ENCODE data around the gene EXOSC7. TPM values are rescaled to one million over a fixed set of nuclear protein-coding genes. Genes with fewer than 3 reads are reported as not detected.
A peak's percentile ranks its signal among the peaks of the same experiment; 100 is the strongest.

The EXOSC7 gene
- polyA plus RNA-seq, 1 donor (not counting 4 experiments of a cell fraction or from before 2014, with no cell fraction given): 94.4 TPM

- TF ChIP-seq EZH2 (IDR thresholded peaks at IDR 0.05; ENCODE audit: low read length) (no peak), CTCF (optimal IDR thresholded peaks at IDR 0.05 in 1 of 3, IDR thresholded peaks at IDR 0.05 in 1 of 3, conservative IDR thresholded peaks at IDR 0.05 in 1 of 3; ENCODE audit: extremely low read depth in 1 of 3, insufficient read depth in 2 of 3, low read length in 3 of 3) (no peak)
- Histone ChIP-seq H3K9ac (ENCODE audit: control insufficient read depth, extremely low read depth, insufficient read depth, low read length) (no peak overlapping the region), H3K4me3 (ENCODE audit: control insufficient read depth in 2 of 3, extremely low read depth in 1 of 3, insufficient read depth in 2 of 3, low read depth in 1 of 3, low read length in 3 of 3) (no peak overlapping the region), H3K27me3 (ENCODE audit: control insufficient read depth, extremely low read depth, insufficient read depth, low read length) (no peaks in the 10 kb centered on the region), H3K4me1 (ENCODE audit: control insufficient read depth, extremely low read depth, insufficient read depth, low read length) (peaks cover 54% of the 10 kb centered on the region), H4K20me1 (ENCODE audit: control insufficient read depth, extremely low read depth, insufficient read depth, low read length) (peaks cover 4% of the 10 kb centered on the region), H3K9me1 (ENCODE audit: control insufficient read depth, extremely low read depth, insufficient read depth, low read length) (peaks cover 2% of the 10 kb centered on the region), H3K4me2 (ENCODE audit: control insufficient read depth, extremely low read depth, insufficient read depth, low read depth, low read length) (peak overlapping the region; percentile 60), H3K36me3 (ENCODE audit: control insufficient read depth in 2 of 2, extremely low read depth in 1 of 2, insufficient read depth in 2 of 2, low read length in 2 of 2) (peaks cover 0 to 9% of the 10 kb centered on the region in 2 experiments), H3K27ac (ENCODE audit: control insufficient read depth, insufficient read depth, low read length) (peak overlapping the region; percentile 91), H3K9me3 (ENCODE audit: control insufficient read depth, low read depth, low read length) (no peaks in the 10 kb centered on the region), H3K79me2 (ENCODE audit: control insufficient read depth, insufficient read depth, low read length) (peaks cover 78% of the 10 kb centered on the region), H2AFZ (ENCODE audit: control insufficient read depth, low read length) (no peak overlapping the region)
- peak; percentile 79 for FAIRE-seq
- DNase-seq (ENCODE audit: low read depth, low spot score): no peak
- dilution Hi-C loops (cut with MboI; ENCODE audit: extremely low pct_ligation_motif_present, low sequenced_read_pairs): no loop called here
These were observed 13.2 kb upstream of the EXOSC7 start for GRCh38 chr3:44962621-44963393.

GRCh38 chr3:44963571-44964325, 12.3 kb upstream of the EXOSC7 start:
- no peak for TF ChIP-seq CTCF (optimal IDR thresholded peaks at IDR 0.05 in 1 of 3, IDR thresholded peaks at IDR 0.05 in 1 of 3, conservative IDR thresholded peaks at IDR 0.05 in 1 of 3; ENCODE audit: extremely low read depth in 1 of 3, insufficient read depth in 2 of 3, low read length in 3 of 3)
- TF ChIP-seq EZH2 (IDR thresholded peaks at IDR 0.05; ENCODE audit: low read length): no peak
- peak; percentile 17 for FAIRE-seq
- peaks cover 2% of the 10 kb centered on the region for H3K9me1 ChIP-seq (ENCODE audit: control insufficient read depth, extremely low read depth, insufficient read depth, low read length)
- no peak overlapping the region for H2AFZ ChIP-seq (ENCODE audit: control insufficient read depth, low read length)
- H3K9ac ChIP-seq (ENCODE audit: control insufficient read depth, extremely low read depth, insufficient read depth, low read length): peak overlapping the region; percentile 50
- H3K4me1 ChIP-seq (ENCODE audit: control insufficient read depth, extremely low read depth, insufficient read depth, low read length): peaks cover 63% of the 10 kb centered on the region
- peak overlapping the region; percentile 60 for H3K4me2 ChIP-seq (ENCODE audit: control insufficient read depth, extremely low read depth, insufficient read depth, low read depth, low read length)
- peak overlapping the region; percentile 91 for H3K27ac ChIP-seq (ENCODE audit: control insufficient read depth, insufficient read depth, low read length)
- dilution Hi-C loops (cut with MboI; ENCODE audit: extremely low pct_ligation_motif_present, low sequenced_read_pairs): no loop called here
- H3K4me3 ChIP-seq (ENCODE audit: control insufficient read depth in 2 of 3, extremely low read depth in 1 of 3, insufficient read depth in 2 of 3, low read depth in 1 of 3, low read length in 3 of 3): peak overlapping the region in 1 of 3 experiments; percentile 34
- H3K9me3 ChIP-seq (ENCODE audit: control insufficient read depth, low read depth, low read length): no peaks in the 10 kb centered on the region
- peaks cover 0 to 8% of the 10 kb centered on the region in 2 experiments for H3K36me3 ChIP-seq (ENCODE audit: control insufficient read depth in 2 of 2, extremely low read depth in 1 of 2, insufficient read depth in 2 of 2, low read length in 2 of 2)
- H3K27me3 ChIP-seq (ENCODE audit: control insufficient read depth, extremely low read depth, insufficient read depth, low read length): no peaks in the 10 kb centered on the region
- peaks cover 4% of the 10 kb centered on the region for H4K20me1 ChIP-seq (ENCODE audit: control insufficient read depth, extremely low read depth, insufficient read depth, low read length)
- peaks cover 70% of the 10 kb centered on the region for H3K79me2 ChIP-seq (ENCODE audit: control insufficient read depth, insufficient read depth, low read length)
- DNase-seq (ENCODE audit: low read depth, low spot score): no peak

All from keratinocyte (primary cell).